SKM-1 treated with dmso at 0.1 percent for 144 hours (cell line): Measurements from ENCODE around the gene DACT3.
"Not testable (repeated sequence)": the region's sequence is repeated elsewhere in the genome, so short reads cannot be mapped to it uniquely, and the experiment has no call there.

Source experiments
- DNase-seq: peaks from one replicate; lab custom pipeline; 2025; ENCODE audit not compliant: unreplicated experiment; lab: John Stamatoyannopoulos, UW

Gene DACT3

GRCh38 chr19:46634656-46635218 lies 26.2 kb downstream of the DACT3 start:
- no peak for DNase-seq

- no peak for DNase-seq
Observed at GRCh38 chr19:46634045-46634655, 26.8 kb downstream of the DACT3 start.

GRCh38 chr19:46633130-46633529 lies 27.9 kb downstream of the DACT3 start:
- no peak for DNase-seq

GRCh38 chr19:46631481-46631880 lies 29.5 kb downstream of the DACT3 start:
- no peak for DNase-seq

- no peak for DNase-seq
Observed at GRCh38 chr19:46630586-46631205, 30.3 kb downstream of the DACT3 start.

- DNase-seq, result no peak
Observed at GRCh38 chr19:46629546-46630025, 31.4 kb downstream of the DACT3 start.

GRCh38 chr19:46628970-46629369 lies 32.0 kb downstream of the DACT3 start:
- not testable (repeated sequence) for DNase-seq

GRCh38 chr19:46626446-46626845 lies 34.5 kb downstream of the DACT3 start:
- DNase-seq, result no peak

GRCh38 chr19:46625731-46626130 lies 35.3 kb downstream of the DACT3 start:
- no peak for DNase-seq

GRCh38 chr19:46624958-46625661 lies 35.9 kb downstream of the DACT3 start, which contains the start of gene PTGIR:
Gene PTGIR (minus strand): TSS chr19:46625089. CDS start chr19:46624225, 864 bp downstream.
- no peak for DNase-seq

- no peak for DNase-seq
Observed at GRCh38 chr19:46623915-46624502, 37.0 kb downstream of the DACT3 start.

- no peak for DNase-seq
Observed at GRCh38 chr19:46622118-46622446, 38.9 kb downstream of the DACT3 start.

- DNase-seq, result no peak
Observed at GRCh38 chr19:46621191-46622117, 39.5 kb downstream of the DACT3 start.

- no peak for DNase-seq
Observed at GRCh38 chr19:46620716-46621115, 40.3 kb downstream of the DACT3 start.

GRCh38 chr19:46620267-46620666 lies 40.7 kb downstream of the DACT3 start:
- DNase-seq, result no peak

GRCh38 chr19:46618670-46619231 lies 42.2 kb downstream of the DACT3 start:
- DNase-seq, result no peak

- no peak for DNase-seq
Observed at GRCh38 chr19:46617601-46618000, 43.4 kb downstream of the DACT3 start.

- no peak for DNase-seq
Observed at GRCh38 chr19:46616631-46617322, 44.2 kb downstream of the DACT3 start.

GRCh38 chr19:46615966-46616365 lies 45.0 kb downstream of the DACT3 start:
- no peak for DNase-seq
